Prostate gland (tissue), 2 donors: ENCODE results near the gene DNAH9.

Experiments
- POLR2A ChIP-seq: fragments of 450-650 bp; IDR thresholded peaks from one replicate; pipeline ENCODE4 v1.6.1; 2016; ENCODE audit warnings: antibody characterized with exemption, mild to moderate bottlenecking
- POLR2AphosphoS5 ChIP-seq: sonication (generic); formaldehyde crosslinking; IDR thresholded peaks from one replicate; pipeline ENCODE4 v1.6.1; 2017; ENCODE audit warnings: antibody characterized with exemption
- TF ChIP-seq, protein P1 (sequence below), 4 experiments: fragments of 200-600 bp in 2 of 4; fragments of 450-650 bp in 2 of 4; sonication (generic) in 2 of 4; IDR thresholded peaks; 1 replicate in 3 of 4; 2 replicates in 1 of 4; pipeline ENCODE4 v1.5.1; 2016 to 2019; ENCODE audit warnings: antibody characterized with exemption in 4 of 4, mild to moderate bottlenecking in 2 of 4, moderate library complexity in 2 of 4

GRCh38 chr17:11639736-11640462, 41.6 kb downstream of the DNAH9 start:
- TF ChIP-seq, protein P1, sequence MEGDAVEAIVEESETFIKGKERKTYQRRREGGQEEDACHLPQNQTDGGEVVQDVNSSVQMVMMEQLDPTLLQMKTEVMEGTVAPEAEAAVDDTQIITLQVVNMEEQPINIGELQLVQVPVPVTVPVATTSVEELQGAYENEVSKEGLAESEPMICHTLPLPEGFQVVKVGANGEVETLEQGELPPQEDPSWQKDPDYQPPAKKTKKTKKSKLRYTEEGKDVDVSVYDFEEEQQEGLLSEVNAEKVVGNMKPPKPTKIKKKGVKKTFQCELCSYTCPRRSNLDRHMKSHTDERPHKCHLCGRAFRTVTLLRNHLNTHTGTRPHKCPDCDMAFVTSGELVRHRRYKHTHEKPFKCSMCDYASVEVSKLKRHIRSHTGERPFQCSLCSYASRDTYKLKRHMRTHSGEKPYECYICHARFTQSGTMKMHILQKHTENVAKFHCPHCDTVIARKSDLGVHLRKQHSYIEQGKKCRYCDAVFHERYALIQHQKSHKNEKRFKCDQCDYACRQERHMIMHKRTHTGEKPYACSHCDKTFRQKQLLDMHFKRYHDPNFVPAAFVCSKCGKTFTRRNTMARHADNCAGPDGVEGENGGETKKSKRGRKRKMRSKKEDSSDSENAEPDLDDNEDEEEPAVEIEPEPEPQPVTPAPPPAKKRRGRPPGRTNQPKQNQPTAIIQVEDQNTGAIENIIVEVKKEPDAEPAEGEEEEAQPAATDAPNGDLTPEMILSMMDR (IDR thresholded peaks at IDR 0.05), result no peak
- TF ChIP-seq POLR2A (no peak), POLR2AphosphoS5 (no peak)
